Esophagus squamous epithelium (tissue), 5 donors: ENCODE measurements around the gene SMAD4. TPM values are rescaled to one million over a fixed set of nuclear protein-coding genes. Genes with fewer than 3 reads are reported as not detected.

Experiments
- DNase-seq: peaks from one replicate; lab custom pipeline; 2025; lab: John Stamatoyannopoulos, UW
- H3K27ac ChIP-seq, 4 donors: fragments of 200-600 bp; sonication (generic); one replicate each; pipeline ENCODE4 v1.5.1; 2016 to 2019; ENCODE audit warnings: mild to moderate bottlenecking in 1 of 4
- H3K27me3 ChIP-seq, 4 donors: fragments of 200-600 bp; sonication (generic); 1 replicate in 3 of 4; 2 replicates in 1 of 4; pipeline versions ENCODE4 v1.5.1 to v1.6.0; 2017 to 2021; ENCODE audit warnings: antibody characterized with exemption in 1 of 4
- H3K36me3 ChIP-seq, 3 donors: fragments of 200-600 bp; sonication (generic); one replicate each; pipeline ENCODE4 v1.5.1; 2016 to 2019
- H3K4me1 ChIP-seq, 3 donors: fragments of 200-600 bp; sonication (generic); one replicate each; pipeline ENCODE4 v1.5.1; 2017 to 2019
- H3K4me3 ChIP-seq, 4 donors: fragments of 200-600 bp; sonication (generic); 1 replicate in 3 of 4; 2 replicates in 1 of 4; pipeline ENCODE4 v1.5.1; 2016 to 2019; ENCODE audit warnings: mild to moderate bottlenecking in 2 of 4, moderate library complexity in 1 of 4
- H3K9me3 ChIP-seq, 3 donors: fragments of 200-600 bp; sonication (generic); one replicate each; pipeline ENCODE4 v1.5.1; 2016 to 2019
- POLR2A ChIP-seq, 4 donors: fragments of 450-650 bp; IDR thresholded peaks; one replicate each; pipeline ENCODE4 v1.6.1; 2017; ENCODE audit warnings: antibody characterized with exemption in 4 of 4, mild to moderate bottlenecking in 4 of 4, moderate library complexity in 3 of 4
- WGBS, 2 donors: methylation state at CpG; one replicate each; pipeline ENCODE4 v1.1.5; 2018; 5-methylcytosine and 5-hydroxymethylcytosine counted together
- intact Hi-C: fragments of 100-400 bp; cut with DNase I; formaldehyde crosslinking; loops from one replicate; pipeline ENCODE4 v1.15.0; 2022
- total RNA-seq, 4 donors: library from RNA; depleted of rRNA; stranded (reverse); fragments of >200 nt; gene quantifications; one replicate each; pipeline ENCODE4 v1.1.0, GENCODE V29; 2016
- TF ChIP-seq, protein P1 (sequence below), 6 experiments: fragments of 450-650 bp in 4 of 6; fragments of 200-600 bp in 2 of 6; sonication (generic) in 2 of 6; IDR thresholded peaks; one replicate each; pipeline ENCODE4 v1.5.1; 2016 to 2019; ENCODE audit warnings: antibody characterized with exemption in 6 of 6, mild to moderate bottlenecking in 4 of 6, moderate library complexity in 4 of 6
- donor health status: DM: yes; HTN: yes; CAD: no.

SMAD4 gene
- total RNA-seq, 4 donors from 2014 or later = 32.9 to 84.5 (median 49.3) TPM

DNA sequence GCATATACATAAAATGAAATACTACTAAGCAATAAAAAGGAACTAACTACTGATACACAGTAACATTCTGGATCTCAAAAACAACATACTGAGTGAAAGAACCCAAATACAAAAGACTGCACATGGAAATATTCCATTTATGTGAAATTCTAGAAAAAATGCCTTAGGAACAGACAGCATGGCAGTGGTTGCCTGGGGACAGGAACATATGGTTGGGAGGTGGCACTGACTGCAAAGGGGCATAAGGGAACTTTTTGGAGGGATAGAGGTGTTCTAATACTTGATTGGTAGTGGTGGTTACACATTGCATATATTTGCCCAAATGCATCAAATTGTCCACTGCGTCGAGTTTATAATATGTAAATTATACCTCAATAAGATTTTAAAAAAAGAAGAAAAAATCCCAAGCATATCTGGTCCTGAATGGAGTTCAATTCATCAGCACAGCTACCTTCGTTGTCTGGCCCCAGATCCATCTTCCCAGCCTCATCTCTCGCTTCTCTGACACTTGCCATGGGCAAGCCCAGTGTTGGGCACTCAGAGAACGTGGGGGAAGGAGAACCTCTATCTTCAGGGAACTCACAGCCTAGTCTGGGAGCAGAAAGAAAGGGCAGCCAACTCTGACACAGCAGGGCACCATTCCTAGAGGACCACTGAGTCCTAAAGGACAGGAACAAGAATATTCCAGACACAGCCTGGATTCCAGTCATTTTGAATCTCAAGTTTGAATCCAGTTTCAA, 8.6 kb upstream of the SMAD4 start:
- H3K27me3 ChIP-seq = no peaks in the 10 kb centered on the region
- H3K4me3 ChIP-seq = no peak overlapping the region
- intact Hi-C loops = loop anchor here (10.0 kb wide), 1 partner anchor 57 kb away; the partner anchor contains the start of gene ELAC1
- 90 to 93% methylated on average over 5 of the region's 5 CpGs for WGBS, 2 donors
- H3K9me3 ChIP-seq = no peaks in the 10 kb centered on the region
- no peaks in the 10 kb centered on the region for H3K4me1 ChIP-seq
- H3K27ac ChIP-seq = no peak overlapping the region
- H3K36me3 ChIP-seq = peaks cover 0 to 24% (median 0%) of the 10 kb centered on the region in 3 donors
- no peak for DNase-seq
- no peak for TF ChIP-seq POLR2A (IDR thresholded peaks at IDR 0.05)
- TF ChIP-seq, protein P1, sequence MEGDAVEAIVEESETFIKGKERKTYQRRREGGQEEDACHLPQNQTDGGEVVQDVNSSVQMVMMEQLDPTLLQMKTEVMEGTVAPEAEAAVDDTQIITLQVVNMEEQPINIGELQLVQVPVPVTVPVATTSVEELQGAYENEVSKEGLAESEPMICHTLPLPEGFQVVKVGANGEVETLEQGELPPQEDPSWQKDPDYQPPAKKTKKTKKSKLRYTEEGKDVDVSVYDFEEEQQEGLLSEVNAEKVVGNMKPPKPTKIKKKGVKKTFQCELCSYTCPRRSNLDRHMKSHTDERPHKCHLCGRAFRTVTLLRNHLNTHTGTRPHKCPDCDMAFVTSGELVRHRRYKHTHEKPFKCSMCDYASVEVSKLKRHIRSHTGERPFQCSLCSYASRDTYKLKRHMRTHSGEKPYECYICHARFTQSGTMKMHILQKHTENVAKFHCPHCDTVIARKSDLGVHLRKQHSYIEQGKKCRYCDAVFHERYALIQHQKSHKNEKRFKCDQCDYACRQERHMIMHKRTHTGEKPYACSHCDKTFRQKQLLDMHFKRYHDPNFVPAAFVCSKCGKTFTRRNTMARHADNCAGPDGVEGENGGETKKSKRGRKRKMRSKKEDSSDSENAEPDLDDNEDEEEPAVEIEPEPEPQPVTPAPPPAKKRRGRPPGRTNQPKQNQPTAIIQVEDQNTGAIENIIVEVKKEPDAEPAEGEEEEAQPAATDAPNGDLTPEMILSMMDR (IDR thresholded peaks at IDR 0.05) = no peak

DNA sequence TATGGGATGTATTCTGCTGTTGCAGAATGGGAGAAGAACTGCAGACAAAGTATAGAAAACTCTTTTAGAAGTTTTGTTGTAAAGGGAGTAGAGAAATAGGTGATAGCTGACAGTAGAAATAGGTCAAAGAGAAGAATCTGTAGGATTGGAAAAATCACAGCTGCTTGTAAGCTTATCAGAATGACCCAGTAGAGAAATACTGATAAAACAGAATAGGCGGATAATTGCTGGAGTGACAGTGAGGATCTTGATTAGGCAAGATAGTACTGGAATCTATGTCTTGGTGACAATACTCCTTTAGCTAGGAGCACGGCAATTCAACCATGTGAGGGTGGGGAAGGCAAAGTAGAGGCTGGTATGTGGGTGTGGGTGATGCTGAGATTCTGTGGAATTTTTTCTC, 4.5 kb upstream of the SMAD4 start:
- H3K27me3 ChIP-seq = no peaks in the 10 kb centered on the region
- H3K4me3 ChIP-seq = no peak overlapping the region
- no peak overlapping the region for H3K27ac ChIP-seq
- H3K36me3 ChIP-seq = peaks cover 0 to 27% (median 0%) of the 10 kb centered on the region in 3 donors
- TF ChIP-seq, protein P1 (IDR thresholded peaks at IDR 0.05) = no peak
- TF ChIP-seq POLR2A (IDR thresholded peaks at IDR 0.05) = no peak
- H3K4me1 ChIP-seq = peaks cover 8 to 24% (median 10%) of the 10 kb centered on the region in 3 donors
- intact Hi-C loops = loop anchor here (10.0 kb wide), 1 partner anchor 61 kb away; the partner anchor contains the start of gene ELAC1
- H3K9me3 ChIP-seq = no peaks in the 10 kb centered on the region
- WGBS, 2 donors = 90 to 98% methylated on average over 2 of the region's 2 CpGs
- DNase-seq = no peak

DNA sequence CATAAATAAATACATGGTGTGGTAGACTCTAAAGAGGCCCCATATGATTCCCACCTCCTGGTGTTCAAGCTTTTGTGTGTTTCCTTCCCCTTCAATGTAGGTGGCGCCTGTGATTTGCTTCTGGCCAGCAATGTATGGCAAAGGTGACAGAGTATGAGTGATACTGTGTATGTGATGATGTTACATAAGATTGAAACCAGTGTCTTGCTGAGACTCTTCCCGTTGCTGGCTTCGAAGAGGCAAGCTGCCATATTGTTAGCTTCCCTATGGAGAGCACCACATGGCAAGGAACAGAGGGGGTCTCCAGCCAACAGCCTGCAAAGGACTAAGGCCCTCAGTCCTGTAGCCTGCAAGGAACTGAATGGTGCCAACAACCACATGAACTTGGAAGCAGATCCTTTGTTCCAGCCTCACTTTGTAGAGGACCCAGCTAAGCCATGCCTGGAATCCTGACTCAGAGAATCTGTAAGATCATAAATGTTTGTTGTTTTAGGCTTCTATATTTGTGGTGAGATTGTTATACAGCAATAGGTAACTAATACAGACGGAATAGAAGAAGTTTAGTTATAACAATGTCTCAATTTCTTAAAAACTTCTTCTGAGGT, 1.7 kb upstream of the SMAD4 start:
- H3K4me1 ChIP-seq = peaks cover 16 to 48% (median 18%) of the 10 kb centered on the region in 3 donors
- no peaks in the 10 kb centered on the region for H3K9me3 ChIP-seq
- TF ChIP-seq, protein P1 (IDR thresholded peaks at IDR 0.05) = no peak
- no peak for TF ChIP-seq POLR2A (IDR thresholded peaks at IDR 0.05)
- no peak for DNase-seq
- H3K36me3 ChIP-seq = peaks cover 0 to 25% (median 0%) of the 10 kb centered on the region in 3 donors
- 77 to 86% methylated on average over 4 of the region's 4 CpGs for WGBS, 2 donors
- no peaks in the 10 kb centered on the region for H3K27me3 ChIP-seq
- H3K4me3 ChIP-seq = no peak overlapping the region
- no peak overlapping the region for H3K27ac ChIP-seq
- intact Hi-C loops = loop anchor here (10.0 kb wide), 1 partner anchor 64 kb away; the partner anchor contains the start of gene ELAC1

DNA sequence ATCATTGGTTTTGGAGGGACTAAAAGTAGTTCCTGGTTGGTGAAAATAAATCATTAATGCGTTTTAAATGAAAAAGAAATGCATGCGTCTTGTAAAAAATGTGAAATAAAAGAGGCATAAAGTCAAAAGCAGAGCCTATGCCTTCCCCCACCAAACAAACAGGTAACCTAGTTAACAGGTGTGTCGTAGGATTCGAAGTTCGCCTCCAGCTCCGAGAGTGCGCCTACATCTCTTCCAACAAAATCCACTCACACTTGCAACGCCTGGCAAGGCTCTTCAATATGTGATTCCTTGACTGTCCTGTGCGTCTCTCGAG, 677 bp upstream of the SMAD4 start:
- DNase-seq = no peak
- WGBS, 2 donors = 4 to 9% methylated on average over 10 of the region's 10 CpGs
- H3K4me3 ChIP-seq = peak overlapping the region; percentile 58 to 88 (median 80)
- H3K4me1 ChIP-seq = peaks cover 16 to 59% (median 20%) of the 10 kb centered on the region in 3 donors
- H3K9me3 ChIP-seq = no peaks in the 10 kb centered on the region
- H3K36me3 ChIP-seq = peaks cover 0 to 24% (median 0%) of the 10 kb centered on the region in 3 donors
- TF ChIP-seq POLR2A (IDR thresholded peaks at IDR 0.05) = no peak
- TF ChIP-seq, protein P1 (IDR thresholded peaks at IDR 0.05) = no peak
- intact Hi-C loops = loop anchor here (10.0 kb wide), 1 partner anchor 65 kb away; the partner anchor contains the start of gene ELAC1
- peak overlapping the region; percentile 98 to 100 (median 98) for H3K27ac ChIP-seq
- no peaks in the 10 kb centered on the region for H3K27me3 ChIP-seq
